HG02610 (cell line): ENCODE measurements around the gene MYOM1.
"Not testable (repeated sequence)": the region's sequence is repeated elsewhere in the genome, so short reads cannot be mapped to it uniquely, and the experiment has no call there.

Experiments used
- ATAC-seq: cut with Tn5 transposase; IDR thresholded peaks from one replicate; pipeline ENCODE4 v1.9.1; 2021; ENCODE audit warnings: mild to moderate bottlenecking, moderate library complexity; ENCODE audit not compliant: unreplicated experiment

The MYOM1 gene

DNA sequence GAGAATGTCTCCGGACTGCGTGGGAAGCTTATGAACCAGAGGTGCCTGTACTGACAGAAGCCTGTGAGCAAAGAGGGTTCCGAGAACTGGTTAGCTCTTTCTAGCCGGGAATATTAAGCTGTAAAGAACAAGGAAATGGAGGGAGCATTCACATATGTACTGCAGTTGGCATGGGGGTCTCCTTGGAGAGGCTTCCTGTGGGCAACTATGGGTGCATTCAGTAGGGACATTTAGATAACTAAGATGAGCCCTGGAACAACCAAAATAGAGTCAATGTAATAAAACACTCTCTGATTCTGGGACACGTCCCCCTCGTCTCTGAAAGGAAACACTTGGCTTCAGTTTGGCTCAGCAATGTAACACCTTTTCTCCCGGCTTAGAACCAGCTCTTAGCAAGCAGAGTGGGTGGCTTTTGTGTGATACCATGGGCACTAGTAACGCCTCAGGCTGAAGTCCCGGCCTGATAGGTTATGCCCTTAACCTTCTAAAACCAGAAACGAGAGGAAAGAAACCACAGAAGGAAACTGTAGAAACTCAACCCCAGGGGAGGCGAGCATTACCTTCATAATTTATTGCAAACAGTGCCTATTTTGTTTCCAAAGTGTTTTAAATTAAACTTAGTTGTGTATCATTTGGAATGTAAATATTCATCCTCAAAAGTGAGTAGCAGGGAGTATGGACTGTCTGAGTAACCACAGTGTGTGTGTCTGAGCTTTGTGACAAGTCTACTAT is 158.0 kb downstream of the MYOM1 start:
- no peak for ATAC-seq

DNA sequence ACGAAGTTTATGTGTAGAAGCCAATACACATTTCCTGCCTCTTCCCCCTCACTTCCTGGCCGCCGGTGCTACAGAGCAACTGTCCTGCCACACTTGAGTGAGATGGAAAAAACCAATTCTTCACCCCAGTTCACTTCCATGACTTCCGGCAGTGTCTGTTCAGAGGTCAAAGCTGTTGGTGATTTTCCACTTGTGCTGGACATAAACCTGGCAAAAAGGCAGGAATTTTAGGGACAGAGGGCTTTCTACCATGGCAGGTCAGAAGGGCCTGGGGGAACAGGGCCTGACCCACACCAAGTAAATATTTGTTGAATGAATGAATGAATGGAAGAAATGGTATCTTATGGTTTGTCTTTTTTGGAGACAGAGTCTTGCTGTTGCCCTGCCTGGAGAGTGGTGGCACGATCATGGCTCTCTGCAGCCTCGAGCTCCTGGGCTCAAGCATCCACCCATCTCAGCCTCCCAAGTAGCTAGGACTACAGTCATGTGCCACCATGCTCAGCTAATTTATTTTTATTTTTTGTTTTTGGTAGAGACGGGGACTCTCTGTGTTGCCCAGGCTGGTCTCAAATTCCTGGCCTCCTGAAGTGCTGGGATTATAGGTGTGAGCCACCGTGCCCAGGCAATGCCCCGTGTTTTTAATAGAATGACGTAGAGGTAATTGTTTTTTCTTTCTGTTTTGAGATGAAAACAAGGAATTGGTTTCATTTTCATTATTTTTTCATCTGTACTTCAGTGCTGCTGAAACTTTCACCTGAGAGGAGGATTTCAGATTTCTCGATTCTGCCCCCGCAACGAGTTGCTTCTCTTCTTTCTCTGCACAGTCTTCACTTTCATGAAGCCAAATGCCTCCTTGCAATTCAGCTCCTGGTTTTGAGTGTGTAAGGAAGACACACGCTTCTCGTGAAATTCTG is 158.8 kb downstream of the MYOM1 start:
- ATAC-seq: no peak

DNA sequence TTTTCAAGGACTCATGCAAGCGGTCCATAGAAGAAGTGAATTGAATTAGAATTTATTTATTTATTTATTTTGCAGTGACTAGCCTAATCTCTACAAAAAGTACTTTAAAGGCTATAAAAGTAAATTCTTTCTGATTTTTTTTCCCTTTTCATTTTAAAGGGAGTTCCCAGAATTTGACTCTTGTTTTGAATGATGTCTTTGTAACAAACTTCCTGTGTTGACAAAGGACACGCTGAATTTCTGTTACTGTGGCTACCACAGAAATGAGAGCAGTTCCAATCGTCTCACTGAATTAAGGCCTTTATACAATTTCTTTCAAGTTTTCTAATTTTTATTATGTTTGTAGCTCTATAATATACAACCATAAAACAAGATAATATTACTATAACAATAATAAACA is 160.5 kb downstream of the MYOM1 start:
- ATAC-seq: peak; percentile 53

DNA sequence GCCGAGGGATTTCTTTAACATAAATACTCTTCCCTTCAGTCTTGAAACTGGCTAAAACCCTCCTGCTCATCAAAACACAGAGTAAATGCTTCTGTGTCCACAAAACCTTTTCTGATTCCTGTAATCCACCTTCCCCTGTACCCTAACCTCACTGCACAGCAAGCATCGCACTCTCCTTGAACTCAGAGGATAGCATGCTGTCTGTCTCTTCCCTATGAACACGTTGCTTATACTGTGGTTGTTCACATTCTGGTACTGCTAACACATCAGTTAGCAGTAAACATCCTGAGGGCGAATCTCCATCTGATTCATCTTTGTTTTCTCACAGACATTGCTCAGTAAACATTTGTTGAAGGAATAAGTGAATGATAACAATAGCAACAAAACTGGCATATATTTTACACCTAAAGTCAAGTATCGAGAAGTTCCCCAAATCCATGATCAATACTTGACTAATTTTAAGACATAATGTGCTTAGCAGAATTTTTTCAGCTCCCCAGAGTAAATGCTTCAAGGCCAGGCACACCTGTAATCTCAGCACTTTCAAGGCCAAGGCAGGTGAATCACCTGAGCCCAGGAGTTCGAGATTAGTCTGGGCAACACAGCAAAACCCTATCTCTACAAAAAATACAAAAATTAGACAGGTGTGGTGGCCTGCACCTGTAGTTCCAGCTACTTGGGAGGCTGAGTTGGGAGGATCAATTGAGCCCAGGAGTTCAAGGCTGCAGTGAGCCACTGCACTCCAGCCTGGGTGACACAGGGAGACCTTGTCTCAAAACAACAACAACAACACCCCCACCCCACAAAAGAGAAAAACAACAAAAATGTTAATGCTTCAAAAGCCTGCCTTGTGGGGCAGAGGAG is 161.2 kb downstream of the MYOM1 start:
- no peak for ATAC-seq

DNA sequence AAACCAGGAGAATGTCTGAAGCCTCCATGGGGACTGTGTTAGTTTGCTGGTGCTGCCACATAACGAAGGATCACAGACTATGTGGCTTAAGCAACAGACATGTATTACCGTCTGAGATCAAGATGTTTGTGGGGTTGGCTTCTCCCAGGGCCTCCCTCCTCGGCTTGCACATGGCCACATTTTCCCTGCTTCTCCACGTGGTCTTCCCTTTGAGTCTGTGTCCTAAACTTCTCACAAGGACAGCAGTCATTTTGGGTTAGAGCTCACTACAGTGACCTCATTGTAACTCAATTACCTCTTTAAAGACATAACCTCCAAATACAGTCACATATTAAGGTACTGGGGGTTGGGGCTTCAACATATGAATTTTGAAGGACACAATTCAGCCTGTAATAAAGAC is 162.2 kb downstream of the MYOM1 start:
- no peak for ATAC-seq

DNA sequence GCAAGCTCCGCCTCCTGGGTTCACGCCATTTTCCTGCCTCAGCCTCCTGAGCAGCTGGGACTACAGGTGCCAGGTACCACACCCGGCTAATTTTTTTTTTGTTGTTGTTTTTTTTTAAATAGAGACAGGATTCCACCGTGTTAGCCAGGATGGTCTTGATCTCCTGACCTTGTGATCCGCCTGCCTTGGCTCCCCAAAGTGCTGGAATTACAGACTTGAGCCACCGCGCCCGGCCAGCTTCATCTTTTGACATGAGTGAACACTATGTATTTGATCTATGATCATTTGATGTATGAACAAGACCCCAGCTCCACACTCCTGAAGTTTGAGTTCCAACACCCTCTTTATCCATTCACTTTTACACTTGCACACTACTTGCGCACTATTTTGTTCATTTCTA is 163.5 kb downstream of the MYOM1 start:
- ATAC-seq: no peak

DNA sequence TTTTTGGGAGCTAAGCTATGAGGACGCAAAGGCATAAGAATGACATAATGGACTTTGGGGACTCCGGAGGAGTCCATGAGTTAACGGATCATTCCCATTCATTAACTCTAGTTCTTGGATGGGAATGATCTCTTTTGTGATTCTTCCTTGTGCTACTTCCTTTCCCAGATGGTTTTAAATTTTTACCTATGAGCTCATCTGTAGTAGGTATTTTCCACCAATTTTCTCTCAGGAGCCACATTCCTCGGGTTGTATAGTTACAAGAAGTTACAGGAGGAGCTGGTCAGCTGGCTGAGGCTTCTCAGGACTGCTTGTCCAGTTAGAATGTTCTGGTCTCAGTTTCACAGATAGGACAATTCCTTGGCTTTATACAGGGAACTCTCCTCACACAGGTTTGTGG is 164.0 kb downstream of the MYOM1 start:
- no peak for ATAC-seq

DNA sequence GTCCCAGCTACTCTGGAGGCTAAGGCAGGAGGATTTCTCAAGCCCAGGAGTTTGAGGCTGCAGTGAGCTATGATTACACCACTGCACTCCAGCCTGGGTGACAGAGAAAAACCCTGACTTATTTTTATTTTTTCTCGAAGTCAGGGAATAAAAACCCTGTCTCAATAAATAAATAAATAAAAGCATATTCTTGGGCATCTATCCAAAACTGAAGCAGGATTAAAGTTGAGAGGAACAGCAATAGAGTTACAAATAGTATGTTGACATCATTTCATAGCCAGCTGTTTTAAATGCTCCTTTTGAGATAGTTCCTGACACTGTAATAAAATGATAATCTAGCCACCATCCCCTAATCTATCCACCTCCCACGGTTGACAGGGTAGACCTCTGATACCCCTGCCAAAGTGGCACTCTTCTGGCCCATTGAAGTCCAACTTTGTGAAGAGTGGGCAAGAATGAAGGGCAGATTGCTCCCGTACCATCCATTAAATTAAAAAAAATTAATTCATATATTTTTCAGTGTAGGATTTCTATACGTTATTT is 164.5 kb downstream of the MYOM1 start:
- no peak for ATAC-seq

DNA sequence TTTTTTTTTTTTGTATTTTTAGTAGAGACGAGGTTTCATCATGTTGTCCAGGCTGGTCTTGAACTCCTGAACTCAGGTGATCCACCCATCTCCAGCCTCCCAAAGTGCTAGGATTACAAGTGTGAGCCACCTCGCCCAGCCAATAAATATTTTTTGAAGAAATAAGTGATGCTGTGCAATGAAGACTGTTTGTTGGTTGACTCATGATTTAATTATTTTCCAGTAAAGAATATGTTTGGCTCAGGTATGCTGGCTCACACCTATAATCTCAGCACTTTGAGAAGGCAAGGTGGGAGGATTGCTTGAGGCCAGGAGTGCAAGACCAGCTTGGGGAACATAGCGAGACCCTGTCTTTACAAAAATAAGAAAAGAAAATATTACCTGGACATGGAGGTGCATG is 165.0 kb downstream of the MYOM1 start:
- no peak for ATAC-seq

DNA sequence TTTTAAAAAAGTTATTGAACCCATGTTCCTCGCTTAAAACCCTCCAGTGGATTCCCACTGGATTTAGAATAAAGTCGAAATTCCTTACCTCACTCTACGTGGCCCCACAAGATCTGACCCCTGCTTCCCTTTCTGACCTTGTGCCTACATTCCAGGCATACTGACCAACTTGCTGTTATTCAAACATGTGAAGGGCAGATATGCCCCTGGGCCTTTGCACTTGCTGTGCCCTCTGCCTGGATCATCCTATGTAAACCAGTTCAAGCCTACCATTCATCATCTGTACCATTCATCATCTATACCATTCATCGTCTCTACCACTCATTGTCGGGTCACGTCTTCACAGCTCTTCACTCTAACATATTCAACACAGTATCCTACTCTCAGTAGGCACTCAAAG is 165.6 kb downstream of the MYOM1 start:
- no peak for ATAC-seq

DNA sequence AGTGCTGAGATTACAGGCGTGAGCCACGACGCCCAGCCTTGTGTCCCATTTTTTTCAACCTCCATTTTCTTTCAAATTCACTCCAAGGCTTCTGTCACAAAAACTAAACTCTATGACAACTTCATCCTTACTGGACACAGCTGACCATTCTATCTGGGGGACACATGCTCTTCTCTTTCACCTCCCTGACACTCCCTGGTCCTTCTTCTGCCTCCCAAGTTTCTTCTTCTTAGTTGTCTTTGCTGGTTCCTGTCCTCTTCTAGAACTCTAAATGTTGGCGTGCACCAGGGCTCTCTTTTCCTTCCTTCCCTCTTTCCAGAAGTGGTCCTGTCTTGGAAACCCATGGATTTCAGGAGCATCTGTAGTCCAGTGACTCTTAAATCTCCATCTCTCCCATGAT is 166.7 kb downstream of the MYOM1 start:
- ATAC-seq: no peak

DNA sequence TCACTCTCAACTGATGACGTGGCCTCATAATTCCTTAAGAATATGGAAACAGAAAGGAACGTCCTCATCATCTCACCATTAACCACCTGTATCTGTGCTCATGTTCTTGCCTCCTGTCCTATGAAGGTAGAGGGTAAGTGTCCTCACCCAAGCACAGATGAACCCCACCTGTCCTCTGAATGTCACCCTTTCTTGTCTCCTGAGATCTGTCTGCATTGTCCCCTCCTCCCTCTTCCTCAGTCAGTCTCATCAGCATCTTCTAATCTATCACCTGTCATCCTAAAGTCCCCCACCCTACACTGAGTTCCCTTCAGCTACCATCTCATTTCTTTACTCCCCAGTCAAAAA is 167.4 kb downstream of the MYOM1 start:
- no peak for ATAC-seq

DNA sequence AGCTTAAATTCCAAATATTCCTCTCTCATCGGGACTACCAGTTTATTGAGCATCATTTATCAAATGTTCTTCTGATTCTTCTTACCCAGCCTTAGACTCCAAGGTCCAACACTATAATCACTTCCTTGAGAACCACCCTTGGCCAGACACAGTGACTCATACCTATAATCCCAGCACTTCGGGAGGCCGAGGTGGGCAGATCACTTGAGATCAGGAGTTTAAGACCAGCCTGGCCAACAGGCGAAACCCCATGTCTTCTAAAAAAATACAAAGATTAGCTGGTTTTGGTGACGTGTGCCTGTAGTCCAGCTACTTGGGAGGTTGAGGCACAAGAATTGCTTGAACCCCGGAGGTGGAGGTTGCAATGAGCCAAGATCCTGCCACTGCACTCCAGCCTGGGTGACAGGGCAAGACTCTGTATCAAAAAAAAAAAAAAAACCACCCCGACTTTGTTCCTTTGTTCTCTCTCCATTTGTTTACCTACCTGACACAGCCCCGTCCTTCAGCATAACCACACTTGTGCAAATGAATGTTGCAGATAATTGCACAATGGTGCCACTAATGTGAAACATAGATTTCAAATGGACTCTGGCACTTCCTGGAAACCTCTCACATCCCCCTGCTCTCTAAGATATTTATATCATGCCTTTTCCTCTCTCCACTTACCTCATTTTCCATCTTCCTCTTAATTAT is 167.9 kb downstream of the MYOM1 start:
- no peak for ATAC-seq

DNA sequence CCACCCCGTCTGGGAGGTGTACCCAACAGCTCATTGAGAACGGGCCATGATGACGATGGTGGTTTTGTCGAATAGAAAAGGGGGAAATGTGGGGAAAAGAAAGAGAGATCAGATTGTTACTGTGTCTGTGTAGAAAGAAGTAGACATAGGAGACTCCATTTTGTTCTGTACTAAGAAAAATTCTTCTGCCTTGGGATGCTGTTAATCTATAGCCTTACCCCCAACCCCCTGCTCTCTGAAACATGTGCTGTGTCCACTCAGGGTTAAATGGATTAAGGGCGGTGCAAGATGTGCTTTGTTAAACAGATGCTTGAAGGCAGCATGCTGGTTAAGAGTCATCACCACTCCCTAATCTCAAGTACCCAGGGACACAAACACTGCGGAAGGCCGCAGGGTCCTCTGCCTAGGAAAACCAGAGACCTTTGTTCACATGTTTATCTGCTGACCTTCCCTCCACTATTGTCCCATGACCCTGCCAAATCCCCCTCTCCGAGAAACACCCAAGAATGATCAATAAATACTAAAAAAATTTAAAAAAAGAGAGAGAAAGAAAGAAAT is 169.8 kb downstream of the MYOM1 start:
- ATAC-seq: not testable (repeated sequence)

DNA sequence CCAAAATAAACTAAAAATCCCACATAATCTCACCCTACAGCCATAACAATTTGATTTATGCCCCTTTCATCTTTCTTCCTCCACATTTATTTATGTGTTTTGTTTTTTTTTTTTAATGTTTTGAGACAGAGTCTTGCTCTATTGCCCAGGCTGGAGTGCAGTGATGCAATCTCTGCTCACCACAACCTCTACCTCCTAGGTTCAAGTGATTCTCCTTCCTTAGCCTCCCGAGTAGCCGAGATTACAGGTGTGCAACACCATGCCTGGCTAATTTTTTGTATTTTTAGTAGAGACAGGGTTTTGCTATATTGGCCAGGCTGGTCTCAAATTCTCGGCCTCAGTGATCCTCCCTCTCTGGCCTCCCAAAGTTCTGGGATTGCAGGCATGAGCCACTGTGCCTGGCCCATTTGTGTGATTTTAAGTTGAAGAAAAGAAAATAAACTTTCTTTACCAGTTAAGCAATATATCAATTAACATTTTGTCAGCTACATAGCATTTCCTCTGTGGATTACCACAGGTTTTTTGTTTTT is 170.9 kb downstream of the MYOM1 start:
- no peak for ATAC-seq

DNA sequence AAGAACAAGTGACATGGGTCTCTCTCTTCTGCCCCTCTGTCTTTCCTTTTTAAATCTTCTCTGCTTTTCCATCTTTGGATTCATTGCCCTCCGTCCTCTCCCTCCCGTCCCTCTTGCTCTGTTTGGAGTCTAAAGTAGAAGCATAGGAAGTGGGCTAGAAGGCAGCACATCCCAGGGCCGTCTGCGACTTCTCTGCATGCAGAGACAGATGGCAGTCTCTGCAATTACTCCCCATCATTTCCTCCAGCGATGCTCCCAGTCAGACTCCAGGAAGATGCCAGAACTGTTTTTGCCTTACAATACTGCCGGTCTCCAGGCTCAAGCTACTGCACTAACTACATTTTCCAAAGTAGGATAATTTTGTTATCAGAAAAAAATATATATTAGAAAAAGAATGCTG is 171.6 kb downstream of the MYOM1 start:
- no peak for ATAC-seq

DNA sequence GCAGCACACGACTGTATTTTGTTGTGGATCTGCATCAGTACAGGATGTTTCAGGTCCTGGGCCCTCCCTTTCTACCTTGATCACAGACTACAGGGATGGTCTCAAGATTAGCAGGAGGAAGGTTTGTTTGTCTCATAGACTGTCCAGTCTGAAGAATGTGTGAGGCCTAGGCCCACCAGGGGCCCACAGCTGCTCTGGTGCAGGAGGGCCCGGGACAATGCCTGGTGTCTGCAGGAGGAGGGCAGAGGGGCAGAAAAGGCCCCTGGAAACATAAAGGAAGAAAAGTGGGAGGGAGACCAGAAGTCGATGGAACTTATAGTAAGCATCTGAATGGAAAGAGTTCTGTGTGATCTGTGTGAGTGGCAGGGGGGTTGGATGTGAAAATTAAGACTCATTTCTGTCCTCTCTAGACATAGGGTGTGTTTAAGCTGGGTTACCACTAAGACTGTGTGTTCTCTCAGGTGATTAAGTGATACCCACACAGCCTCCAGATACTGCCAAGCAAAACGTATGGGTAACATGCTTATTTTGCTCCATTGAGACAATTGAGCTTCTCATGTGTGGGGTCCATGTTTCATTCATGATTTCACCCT is 173.5 kb downstream of the MYOM1 start:
- peak; percentile 77 for ATAC-seq

DNA sequence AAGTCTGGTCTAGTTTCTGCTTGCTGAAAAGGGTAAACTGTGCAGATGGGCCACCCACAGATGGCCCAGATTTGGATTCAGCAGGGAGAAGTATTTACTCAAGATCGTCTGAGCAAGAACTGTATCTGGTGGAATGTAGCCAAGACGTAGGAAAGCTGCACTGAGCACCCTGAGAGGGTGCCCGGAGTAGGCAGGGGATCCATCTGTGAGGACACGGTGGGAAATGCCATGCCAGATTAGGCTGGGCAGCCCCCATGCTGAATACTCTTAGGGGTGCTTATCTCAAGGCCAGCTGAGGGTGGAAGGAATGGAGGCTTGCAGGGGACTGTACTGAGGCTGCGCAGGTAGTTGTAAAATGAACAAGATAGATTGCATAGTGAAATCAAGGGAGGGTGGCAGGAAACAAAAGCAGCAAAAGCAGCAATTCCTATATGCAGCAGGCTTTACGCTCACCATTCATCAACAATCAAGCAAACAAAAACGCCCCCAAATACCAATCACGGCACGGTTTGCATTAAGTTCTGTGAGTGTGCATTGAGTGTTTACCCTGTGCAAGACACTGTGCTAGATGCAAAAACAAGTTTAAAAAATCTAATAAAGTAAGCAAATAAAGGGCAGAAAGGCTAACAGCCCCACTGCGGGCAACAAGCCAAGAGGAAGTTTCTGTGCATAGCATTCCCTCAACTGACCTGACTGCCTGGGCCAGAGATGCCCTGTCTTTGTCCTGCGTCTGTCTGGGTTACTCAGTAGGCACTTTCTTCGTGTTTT is 174.7 kb downstream of the MYOM1 start:
- no peak for ATAC-seq

DNA sequence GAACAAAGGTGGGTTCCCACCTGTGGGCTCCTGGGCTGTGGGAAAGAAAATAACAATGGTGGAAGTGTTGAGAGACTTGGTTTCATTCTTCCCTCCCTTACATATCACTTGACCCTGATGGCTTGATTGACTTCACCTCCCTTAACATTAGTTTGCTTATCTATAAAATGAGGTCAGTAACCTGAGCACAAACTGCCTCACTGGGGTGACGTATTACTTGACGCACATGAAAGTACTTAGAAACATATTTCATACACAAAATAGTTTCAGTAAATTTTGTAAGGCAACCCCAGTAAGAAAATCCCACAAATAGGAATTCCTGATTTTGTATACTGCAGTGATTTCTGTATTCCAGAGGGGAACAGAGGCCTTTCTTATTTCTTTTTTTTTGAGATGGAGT is 177.4 kb downstream of the MYOM1 start:
- ATAC-seq: no peak
